ENCODE measurements around the gene CALD1.

GRCh38 chr7:134757938-134758337 lies 21.5 kb upstream of the CALD1 start:
- TF ChIP-seq POLR2A (IDR thresholded peaks at IDR 0.05) (no peak), CTCF (IDR thresholded peaks at IDR 0.05) (no peak)
